BE2C (cell line): ENCODE data around the gene YBX1.

Experiments used
- DNase-seq: peaks from one replicate; pipeline ENCODE4 v3.0.0-alpha.2; 2020
- H3K27me3 ChIP-seq: fragments of 250-450 bp; sonication (Bioruptor Pico); 2 replicates; pipeline ENCODE4 v1.5.1; 2020; ENCODE audit warnings: mild to moderate bottlenecking
- H3K36me3 ChIP-seq: fragments of 250-450 bp; sonication (Bioruptor Pico); 2 replicates; pipeline ENCODE4 v1.5.1; 2020; ENCODE audit warnings: mild to moderate bottlenecking
- H3K4me1 ChIP-seq: fragments of 250-450 bp; sonication (Bioruptor Pico); 2 replicates; pipeline ENCODE4 v1.5.1; 2020
- H3K4me3 ChIP-seq: 2 replicates; pipeline ENCODE4 v1.5.1; 2011; ENCODE audit warnings: low read depth, low read length
- H3K9me3 ChIP-seq: fragments of 250-450 bp; sonication (Bioruptor Pico); 2 replicates; pipeline ENCODE4 v1.5.1; 2020
- TF ChIP-seq, protein P1 (sequence below): IDR thresholded peaks from 2 replicates; pipeline ENCODE4 v1.5.1; 2012; ENCODE audit warnings: mild to moderate bottlenecking, low read depth, low read length

Gene YBX1

DNA sequence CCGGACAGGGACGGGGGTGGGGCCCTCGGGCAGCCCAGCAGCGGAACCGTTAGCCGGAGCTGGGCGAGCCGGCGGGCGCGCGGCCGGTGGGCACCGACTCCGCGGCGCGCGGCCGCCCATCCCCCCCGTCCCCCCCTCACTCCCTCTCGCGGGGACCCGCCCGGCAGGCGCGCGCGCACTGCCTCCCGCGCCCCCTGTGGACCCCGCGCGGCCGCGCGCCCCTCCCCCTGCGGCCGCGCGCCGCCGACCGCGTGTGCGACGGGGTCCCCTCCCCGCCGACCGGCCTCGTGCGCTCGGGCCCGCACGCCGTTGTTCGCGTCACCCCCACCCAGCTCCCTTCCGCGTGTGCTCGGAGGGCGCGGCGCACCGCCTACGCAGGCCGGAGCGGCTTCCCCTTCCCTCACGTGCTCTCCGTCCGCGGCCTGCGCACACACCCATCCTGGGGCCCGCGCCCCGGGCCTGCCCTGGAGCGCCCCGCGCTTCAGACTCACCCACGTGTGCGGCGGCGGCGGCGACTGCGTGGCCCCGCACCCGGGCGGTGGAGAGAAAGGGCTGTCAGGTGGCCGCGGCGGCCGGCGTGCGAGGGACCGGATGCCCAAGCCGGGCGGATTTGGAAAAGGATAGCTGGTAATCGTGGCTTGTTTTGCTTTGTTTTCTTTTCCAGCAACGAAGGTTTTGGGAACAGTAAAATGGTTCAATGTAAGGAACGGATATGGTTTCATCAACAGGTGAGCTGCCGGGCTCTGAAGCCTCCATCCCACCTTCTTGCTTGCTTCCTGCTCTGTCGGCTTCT lies 717 bp downstream of the YBX1 start:
- DNase-seq: peak; percentile 59

GRCh38 chr1:42684139-42684538 lies 1.9 kb downstream of the YBX1 start:
- Histone ChIP-seq H3K27me3 (no peaks in the 10 kb centered on the region), H3K4me1 (no peaks in the 10 kb centered on the region), H3K36me3 (peaks cover 36% of the 10 kb centered on the region), H3K9me3 (no peaks in the 10 kb centered on the region), H3K4me3 (peak overlapping the region; percentile 82)
- peak; percentile 22 for DNase-seq
- TF ChIP-seq, protein P1, sequence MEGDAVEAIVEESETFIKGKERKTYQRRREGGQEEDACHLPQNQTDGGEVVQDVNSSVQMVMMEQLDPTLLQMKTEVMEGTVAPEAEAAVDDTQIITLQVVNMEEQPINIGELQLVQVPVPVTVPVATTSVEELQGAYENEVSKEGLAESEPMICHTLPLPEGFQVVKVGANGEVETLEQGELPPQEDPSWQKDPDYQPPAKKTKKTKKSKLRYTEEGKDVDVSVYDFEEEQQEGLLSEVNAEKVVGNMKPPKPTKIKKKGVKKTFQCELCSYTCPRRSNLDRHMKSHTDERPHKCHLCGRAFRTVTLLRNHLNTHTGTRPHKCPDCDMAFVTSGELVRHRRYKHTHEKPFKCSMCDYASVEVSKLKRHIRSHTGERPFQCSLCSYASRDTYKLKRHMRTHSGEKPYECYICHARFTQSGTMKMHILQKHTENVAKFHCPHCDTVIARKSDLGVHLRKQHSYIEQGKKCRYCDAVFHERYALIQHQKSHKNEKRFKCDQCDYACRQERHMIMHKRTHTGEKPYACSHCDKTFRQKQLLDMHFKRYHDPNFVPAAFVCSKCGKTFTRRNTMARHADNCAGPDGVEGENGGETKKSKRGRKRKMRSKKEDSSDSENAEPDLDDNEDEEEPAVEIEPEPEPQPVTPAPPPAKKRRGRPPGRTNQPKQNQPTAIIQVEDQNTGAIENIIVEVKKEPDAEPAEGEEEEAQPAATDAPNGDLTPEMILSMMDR: no peak

More for the DNA sequence above, 717 bp downstream of the YBX1 start:
- Histone ChIP-seq H3K4me1 (no peaks in the 10 kb centered on the region), H3K9me3 (no peaks in the 10 kb centered on the region), H3K27me3 (no peaks in the 10 kb centered on the region), H3K4me3 (peak overlapping the region; percentile 82), H3K36me3 (peaks cover 32% of the 10 kb centered on the region)
- TF ChIP-seq, protein P1: no peak

GRCh38 chr1:42686418-42686817 lies 4.2 kb downstream of the YBX1 start:
- TF ChIP-seq, protein P1: no peak
- DNase-seq: no peak
- Histone ChIP-seq H3K27me3 (no peaks in the 10 kb centered on the region), H3K9me3 (no peaks in the 10 kb centered on the region), H3K4me3 (no peak overlapping the region), H3K36me3 (peaks cover 36% of the 10 kb centered on the region), H3K4me1 (no peaks in the 10 kb centered on the region)

GRCh38 chr1:42689912-42690311 lies 7.7 kb downstream of the YBX1 start:
- no peaks in the 10 kb centered on the region for H3K4me1 ChIP-seq
- no peak overlapping the region for H3K4me3 ChIP-seq

GRCh38 chr1:42690477-42691156 lies 8.4 kb downstream of the YBX1 start:
- Histone ChIP-seq H3K9me3 (no peaks in the 10 kb centered on the region), H3K4me3 (no peak overlapping the region), H3K36me3 (peaks cover 42% of the 10 kb centered on the region), H3K27me3 (no peaks in the 10 kb centered on the region), H3K4me1 (no peaks in the 10 kb centered on the region)
- TF ChIP-seq, protein P1: no peak
- no peak for DNase-seq

More at GRCh38 chr1:42689912-42690311, 7.7 kb downstream of the YBX1 start:
- no peaks in the 10 kb centered on the region for H3K9me3 ChIP-seq
- TF ChIP-seq, protein P1: no peak
- H3K27me3 ChIP-seq: no peaks in the 10 kb centered on the region
- H3K36me3 ChIP-seq: peaks cover 39% of the 10 kb centered on the region
- no peak for DNase-seq

DNA sequence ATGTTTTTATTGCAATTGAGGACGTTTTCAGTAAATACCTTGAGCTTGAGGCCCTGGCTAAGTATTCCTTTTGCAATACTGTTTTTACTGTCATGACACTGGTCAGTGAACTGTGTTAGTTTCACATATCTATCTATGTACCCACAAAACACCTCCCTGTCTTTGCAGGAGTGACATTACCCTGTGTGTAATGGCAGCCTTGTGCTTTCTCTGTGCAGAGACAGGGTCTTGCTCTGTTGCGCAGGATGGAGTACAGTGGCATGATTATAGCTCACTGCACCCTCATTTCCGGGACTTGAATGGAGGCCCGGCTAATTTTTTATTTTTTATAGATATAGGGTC lies 8.9 kb downstream of the YBX1 start:
- H3K9me3 ChIP-seq: no peaks in the 10 kb centered on the region
- peaks cover 42% of the 10 kb centered on the region for H3K36me3 ChIP-seq
- H3K4me1 ChIP-seq: no peaks in the 10 kb centered on the region
- no peaks in the 10 kb centered on the region for H3K27me3 ChIP-seq
- TF ChIP-seq, protein P1: no peak
- no peak for DNase-seq
- H3K4me3 ChIP-seq: no peak overlapping the region
